Stimulated activated CD4-positive, alpha-beta T cell treated with anti-CD3 and anti-CD28 coated beads, Interleukin-1b, Interleukin-23, amount 100 ng/mL, for 24 hours (primary cell): ENCODE results near the gene DGCR2.
"Not testable (repeated sequence)": the region's sequence is repeated elsewhere in the genome, so short reads cannot be mapped to it uniquely, and the experiment has no call there.

ENCODE experiments used
- DNase-seq, 4 experiments: peaks; one replicate each; pipeline ENCODE4 v3.0.0-alpha.2; 2020; ENCODE audit warnings: low read depth in 4 of 4, low spot score in 1 of 4

The DGCR2 gene, protein sequence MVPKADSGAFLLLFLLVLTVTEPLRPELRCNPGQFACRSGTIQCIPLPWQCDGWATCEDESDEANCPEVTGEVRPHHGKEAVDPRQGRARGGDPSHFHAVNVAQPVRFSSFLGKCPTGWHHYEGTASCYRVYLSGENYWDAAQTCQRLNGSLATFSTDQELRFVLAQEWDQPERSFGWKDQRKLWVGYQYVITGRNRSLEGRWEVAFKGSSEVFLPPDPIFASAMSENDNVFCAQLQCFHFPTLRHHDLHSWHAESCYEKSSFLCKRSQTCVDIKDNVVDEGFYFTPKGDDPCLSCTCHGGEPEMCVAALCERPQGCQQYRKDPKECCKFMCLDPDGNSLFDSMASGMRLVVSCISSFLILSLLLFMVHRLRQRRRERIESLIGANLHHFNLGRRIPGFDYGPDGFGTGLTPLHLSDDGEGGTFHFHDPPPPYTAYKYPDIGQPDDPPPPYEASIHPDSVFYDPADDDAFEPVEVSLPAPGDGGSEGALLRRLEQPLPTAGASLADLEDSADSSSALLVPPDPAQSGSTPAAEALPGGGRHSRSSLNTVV

DNA sequence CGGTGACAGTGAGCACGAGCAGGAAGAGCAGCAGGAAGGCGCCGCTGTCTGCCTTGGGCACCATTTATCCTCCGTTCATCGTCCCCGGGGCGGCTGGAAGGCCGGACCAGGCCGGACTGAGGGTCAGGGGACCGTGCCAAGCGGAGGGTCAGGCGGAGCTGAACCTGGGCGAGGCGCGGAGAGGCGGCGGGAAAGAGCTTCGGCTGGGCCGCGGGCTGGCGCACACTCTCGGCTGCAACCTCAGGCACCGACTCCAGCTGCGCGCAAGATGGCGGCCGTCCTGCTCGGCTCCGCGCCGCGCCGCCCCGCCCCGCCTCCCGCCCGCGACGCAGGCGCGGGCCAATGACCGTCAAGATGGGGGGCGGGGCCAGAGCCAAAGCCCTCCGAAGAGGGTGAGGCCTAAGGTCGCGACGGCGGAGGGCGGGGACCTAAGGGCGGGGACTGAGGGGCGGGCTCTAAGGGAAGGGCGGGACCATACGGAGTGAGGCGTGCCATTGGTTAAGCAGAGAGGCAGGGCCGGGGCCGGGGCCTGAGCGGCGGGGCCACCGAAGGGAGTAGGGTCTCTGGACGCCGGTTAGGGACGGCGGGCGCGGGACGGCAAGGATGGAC is at the start of gene DGCR2:
Gene DGCR2, minus strand, starts transcription at position 270 of the 609 bp plus-strand sequence. Its CDS starts 206 bp downstream, at position 64.
- DNase-seq, result peak; percentile 93 to 96 (median 94)

DNA sequence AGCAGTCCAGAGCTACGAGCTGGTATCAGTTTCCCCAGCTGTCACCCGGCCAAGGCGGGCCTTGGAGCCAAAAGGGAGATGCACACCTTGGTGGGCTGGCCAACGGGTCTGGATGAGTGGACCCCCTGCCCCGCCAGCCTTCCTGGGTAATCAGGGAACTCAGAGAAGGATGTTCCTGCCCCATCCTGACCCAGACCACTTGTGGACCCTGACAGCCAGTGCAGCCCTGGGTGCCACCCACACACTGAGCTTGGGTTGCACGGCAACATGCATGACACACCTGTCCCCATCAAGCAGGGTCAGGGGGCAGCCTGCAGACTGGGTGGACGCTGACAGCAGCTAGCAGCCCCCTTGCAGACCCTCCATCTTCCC is 47.7 kb upstream of the DGCR2 start:
- no peak for DNase-seq

DNA sequence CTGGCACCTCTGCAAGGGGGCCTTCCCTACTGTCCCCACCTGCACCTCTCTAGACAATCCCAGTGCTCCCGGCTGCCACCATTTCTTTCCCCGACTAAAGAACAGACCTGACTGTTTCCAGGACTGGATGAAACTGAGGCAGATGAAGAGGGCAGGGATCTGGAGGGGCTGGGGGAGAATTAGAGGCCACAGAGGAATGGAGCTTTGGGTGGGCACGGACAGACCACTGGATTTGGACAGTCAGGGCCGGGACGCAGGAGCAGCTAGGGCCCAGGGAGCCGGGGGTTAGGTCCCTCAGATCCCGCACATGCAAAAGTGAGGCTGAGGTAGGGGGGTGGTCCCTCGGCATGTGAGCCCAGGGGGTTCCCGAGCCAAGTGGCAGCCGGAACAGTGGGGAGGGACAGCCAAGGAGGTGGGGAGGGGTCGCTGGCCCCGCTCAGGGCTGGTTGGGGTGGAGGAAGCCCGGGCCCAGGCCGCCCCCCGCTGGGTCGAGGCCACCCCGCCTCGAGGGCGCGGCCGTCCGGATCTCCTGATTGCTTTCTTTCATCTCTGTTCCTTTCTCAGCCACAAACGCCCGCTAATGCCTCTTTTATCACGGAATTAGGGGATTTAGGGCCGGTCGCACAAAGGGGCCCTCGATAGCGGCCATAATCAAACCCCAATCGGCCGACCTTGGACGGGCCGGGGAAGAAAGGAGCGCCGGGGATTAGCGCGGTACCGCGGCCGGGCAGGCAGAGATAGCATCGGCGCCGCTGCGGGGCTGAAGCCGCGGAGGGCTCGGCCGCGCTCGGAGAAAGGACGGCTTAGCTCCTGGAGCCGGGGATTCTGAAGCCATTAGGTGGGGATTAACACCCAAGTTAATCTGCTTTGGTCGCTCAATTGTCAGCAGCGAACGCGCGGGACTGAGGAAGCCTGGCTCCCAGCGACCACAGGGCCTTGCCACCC is 47.1 kb upstream of the DGCR2 start:
- no peak for DNase-seq

DNA sequence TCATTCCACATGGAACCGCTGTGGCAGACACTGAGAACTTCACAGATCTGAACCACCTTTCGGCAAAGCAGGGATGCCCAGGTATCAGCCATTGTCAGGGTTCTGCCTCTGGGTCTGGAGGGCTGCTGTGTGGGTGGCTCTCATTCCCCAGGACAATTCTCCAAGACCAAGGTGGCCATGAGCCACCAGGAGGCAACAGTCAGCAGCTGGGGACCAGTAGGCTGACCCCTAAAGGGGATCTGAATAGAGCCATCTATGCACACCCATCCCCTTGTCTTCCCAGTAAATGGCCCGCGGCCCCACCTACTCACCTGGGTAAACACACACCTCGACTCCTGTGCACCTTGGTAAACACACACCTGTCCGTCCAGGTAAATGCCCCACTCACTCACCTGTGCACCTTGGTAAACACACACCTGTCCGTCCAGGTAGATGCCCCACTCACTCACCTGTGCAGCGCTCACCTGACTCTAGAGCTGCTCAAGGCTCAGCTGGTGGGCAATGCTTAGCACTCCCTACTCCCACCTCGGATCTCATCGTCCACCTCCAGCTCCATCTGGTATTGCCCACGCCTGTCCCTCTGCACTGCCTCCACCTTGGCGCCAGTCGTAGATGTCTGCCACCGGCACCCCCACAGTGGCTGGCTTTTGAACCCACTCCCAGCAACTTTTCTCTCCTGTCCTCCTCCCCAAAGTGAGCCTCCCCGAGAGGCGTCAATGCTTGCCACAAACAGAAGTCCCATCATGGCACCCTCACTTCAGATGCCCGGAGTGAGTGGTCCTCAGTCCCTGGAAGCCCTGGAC is 46.1 kb upstream of the DGCR2 start:
- DNase-seq, result no peak

DNA sequence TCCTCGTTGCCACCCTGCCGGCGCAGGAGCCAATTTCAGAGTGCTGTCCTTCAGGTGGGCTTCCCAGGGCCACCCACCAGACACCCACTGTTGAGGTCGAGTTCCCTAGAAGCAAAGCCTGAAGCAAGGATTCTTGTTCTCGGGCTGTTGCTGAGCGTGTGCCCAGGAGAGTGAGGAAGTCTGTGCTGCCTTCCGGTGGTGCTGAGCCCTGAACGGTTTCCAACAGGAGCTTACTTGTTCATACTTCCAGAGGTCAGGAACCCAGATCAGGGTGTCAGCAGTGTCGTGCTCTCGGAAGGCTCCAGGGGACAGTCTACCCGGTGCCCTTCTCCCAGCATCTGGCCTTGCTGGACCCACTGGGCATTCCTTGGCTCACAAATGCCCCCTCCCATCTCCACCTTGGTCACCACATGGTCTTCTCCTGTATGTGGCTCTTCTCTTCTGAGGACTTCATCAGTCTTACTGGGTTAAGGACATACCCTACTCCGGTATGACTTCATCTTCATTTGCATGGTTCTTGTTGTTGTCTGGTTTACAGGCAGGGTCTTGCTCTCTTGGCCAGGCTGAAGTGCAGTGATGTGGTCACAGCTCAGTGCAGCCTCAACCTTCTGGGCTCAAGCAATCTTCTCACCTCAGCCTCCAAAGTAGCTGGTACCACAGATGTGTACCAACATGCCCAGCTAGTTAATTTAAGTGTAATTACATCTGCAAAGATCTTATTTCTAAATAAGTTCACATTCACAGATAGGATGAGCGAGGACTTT is 45.1 kb upstream of the DGCR2 start:
- no peak for DNase-seq

DNA sequence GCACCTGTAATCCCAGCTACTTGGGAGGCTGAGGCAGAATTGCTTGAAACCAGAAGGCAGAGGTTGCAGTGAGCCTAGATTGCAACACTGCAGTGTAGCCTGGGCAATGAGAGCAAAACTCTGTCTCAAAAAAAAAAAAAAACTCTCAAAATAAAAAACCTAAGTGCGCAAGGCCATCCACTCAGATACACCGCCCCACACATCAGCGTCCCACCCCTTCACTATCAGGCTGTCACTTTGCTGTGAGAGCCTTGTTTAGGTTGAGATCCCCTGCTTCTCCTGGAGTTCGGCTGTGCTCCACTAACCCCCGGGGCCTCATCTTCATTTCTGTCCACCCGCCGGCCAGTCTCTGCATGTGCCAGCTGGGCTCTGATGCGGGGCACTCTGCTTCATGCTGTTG is 44.2 kb upstream of the DGCR2 start:
- no peak for DNase-seq

DNA sequence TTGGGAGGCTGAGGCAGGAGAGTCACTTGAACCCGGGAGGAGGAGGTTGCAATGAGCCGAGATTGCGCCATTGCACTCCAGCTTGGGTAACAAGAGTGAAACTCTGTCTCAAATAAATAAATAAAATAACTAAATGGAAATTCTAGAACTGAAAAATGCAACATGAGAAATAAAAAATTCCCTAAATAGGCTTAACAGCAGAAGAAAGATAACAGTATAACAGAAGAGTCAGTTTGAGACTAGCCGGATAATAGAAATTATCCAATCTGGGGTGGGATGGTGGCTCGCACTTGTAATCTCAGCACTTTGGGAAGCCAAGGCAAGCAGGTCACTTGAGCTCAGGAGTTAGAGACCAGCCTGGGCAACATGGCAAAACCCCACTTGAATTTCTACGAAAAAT is 42.2 kb upstream of the DGCR2 start:
- DNase-seq, result no peak

DNA sequence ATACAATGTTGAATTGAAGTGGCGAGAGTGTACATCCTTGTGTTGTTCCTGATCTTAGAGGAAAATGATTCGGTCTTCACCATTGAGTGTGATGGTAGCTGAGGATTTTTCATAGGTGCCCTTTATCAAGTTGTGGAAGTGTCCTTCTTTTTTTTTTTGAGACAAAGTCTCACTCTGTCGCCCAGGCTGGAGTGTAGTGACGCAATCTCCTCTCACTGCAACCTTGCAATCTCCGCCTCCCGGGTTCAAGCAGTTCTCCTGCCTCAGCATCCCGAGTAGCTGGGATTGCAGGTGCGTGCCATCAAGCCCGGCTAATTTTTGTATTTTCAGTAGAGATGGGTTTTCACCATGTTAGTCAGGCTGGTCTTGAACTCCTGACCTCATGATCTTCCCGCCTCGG is 36.4 kb upstream of the DGCR2 start:
- not testable (repeated sequence) for DNase-seq

DNA sequence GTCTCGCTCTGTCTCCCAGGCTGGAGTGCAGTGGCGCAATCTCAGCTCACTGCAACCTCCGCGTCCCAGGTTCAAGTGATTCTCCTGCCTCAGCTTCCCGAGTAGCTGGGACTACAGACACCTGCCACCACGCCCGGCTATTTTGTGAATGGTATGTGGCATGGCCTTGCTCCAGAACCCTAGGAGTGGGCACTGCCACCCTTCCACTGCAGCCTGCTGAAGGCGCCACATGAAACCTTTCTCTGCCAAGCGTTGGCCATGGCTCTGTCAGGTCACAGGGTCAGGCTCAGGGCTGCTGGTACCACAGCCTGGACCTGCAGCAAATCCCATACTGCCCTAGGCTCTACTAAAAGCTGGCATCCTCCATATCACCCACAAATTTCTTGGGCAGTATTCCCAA is 33.9 kb upstream of the DGCR2 start:
- not testable (repeated sequence) for DNase-seq

DNA sequence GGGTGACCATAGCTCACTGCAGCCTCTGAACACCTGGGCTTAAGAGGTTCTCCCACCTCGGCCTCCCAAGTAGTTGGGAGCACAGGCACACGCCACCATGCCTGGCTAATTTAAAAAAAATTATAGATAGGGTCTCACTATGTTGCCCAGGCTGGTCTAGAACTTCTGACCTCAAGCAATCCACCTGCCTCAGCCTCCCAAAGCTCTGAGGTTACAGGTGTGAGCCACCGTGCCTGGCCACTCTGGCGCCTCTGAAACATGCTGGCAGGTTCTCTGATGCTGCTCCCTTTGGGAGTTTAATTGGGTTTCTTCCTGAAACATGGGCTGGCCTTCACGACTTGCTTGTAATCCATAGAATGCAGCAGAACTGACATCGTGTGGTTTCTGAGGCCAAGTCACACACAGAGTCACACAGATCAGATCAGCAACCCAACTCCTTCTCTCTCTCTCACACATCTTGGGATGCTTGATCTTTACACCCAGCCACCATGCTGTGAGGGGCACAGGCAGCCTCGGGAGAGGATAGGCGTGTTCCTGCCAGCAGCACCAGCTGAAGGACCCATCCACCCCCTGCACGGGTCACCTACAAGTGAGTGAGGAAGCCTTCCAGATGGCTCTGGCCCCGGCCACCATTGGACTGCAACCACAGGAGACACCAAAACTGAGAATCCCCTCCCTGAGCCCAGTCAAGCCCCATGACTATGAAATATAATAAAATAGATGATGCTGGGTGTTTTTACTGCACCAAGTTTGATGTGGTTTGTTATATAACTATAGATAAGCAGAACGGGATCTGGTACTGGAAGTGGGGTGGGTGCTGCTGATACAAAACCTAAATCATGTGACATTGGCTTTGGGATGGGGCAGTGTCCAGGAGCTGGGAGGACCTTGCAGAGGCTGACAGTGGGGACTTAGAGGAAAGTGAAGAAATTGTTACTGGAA is 31.0 kb upstream of the DGCR2 start:
- DNase-seq, result no peak

DNA sequence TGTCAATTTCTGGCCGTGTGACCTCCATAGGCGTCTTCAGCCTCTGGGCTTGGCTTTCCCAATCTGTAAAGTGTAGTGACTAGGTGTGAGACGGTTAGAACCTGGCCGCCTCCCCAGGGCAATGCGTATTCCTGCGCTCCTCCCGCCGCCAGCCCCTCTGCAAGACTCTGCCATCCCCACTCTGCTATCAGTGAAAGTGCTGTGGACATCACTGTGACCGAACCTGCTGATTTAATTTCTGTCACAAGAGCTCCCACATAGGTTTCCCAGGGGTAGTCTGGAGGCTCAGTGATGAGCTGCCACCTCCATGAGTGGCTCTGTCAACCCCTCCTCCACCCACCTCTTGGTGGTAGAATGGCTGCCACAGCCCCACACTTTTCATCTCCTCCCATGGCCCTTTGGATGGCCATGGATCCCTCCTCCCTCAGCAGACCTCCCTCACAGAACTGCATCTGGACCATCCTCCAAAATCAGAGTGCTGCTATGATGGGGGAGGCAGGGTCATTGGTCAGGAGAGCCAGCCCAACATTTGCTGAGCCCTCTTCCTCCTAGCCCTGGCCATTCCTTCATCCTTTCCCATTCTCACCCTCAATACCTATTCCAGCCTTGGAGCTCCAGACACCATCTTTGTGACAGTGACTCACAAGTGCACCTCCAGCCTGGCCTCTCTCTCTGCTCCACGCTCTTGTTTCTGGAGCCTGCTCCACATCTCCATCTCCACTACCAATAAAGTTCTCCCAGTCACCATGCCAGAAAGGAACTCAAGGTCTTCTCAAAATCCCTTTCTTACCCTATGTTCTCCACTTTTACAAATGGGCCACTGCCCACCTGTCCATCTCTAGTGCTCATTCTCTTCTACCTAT is 29.3 kb upstream of the DGCR2 start:
- DNase-seq, result no peak

DNA sequence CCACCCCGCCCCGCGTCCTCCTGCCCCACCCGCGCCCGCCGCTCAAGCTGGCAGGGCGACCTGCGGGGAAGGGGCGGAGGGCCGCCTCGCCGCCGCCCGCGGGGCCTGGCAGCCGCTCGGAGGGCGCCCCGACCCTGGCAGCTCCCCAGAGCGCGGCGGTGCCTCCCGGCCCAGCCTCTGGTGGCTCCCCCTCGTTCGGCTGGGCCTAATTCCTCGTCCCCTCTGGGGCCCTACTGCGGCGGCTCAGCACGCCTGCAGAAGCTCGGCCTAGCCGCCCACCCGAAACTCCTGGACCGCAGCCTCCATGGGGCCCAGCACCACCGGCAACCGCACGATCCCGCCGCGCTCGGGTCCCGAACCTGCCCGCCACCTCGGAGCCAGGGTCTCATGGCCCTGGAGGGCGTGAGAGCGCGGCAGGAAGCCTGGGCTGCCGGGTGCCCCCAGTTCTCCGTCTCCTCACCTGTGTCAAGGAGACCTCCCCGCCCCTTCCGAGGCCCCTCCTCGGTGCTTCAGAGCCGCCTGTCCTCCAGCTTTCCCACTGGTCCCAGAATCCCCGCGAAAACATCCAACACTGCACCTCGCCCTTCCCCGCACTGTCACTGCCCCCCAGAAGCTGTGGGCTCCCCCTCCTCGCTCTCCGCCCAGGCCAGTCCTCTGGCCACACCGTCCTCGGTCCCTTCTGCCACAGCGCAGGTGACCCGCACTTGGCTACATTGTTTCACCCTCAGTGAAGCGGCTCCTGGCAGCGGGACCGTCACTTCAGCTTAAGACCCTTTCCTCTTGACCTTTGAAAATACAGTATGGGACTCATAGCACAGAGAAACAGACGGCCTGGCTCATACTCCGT is 28.5 kb upstream of the DGCR2 start:
- DNase-seq, result no peak

DNA sequence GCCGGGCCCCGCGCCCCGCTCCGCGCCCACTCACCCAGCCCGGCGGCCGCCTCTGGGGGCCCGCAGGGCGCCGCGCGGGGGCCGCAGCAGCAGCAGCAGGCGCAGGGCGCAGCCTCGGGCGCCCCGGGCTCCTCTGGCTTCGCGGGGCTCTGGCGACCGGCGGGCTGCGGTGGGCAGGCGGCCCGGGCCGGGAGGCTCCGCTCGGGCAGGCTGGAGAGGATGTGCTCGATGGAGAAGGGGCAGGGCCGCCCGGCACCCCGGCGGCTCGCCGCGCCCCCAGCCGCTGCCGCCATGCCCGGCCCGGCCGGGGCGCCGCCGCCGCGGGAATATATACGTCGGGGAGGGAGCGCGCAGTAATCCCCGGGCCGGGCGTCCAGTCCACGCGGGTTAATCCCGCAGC is 27.8 kb upstream of the DGCR2 start, which contains the start of gene GSC2:
Gene GSC2, minus strand, starts transcription at position 302 of the 400 bp plus-strand sequence. Its CDS starts 9 bp downstream, at position 293.
- DNase-seq, result no peak

DNA sequence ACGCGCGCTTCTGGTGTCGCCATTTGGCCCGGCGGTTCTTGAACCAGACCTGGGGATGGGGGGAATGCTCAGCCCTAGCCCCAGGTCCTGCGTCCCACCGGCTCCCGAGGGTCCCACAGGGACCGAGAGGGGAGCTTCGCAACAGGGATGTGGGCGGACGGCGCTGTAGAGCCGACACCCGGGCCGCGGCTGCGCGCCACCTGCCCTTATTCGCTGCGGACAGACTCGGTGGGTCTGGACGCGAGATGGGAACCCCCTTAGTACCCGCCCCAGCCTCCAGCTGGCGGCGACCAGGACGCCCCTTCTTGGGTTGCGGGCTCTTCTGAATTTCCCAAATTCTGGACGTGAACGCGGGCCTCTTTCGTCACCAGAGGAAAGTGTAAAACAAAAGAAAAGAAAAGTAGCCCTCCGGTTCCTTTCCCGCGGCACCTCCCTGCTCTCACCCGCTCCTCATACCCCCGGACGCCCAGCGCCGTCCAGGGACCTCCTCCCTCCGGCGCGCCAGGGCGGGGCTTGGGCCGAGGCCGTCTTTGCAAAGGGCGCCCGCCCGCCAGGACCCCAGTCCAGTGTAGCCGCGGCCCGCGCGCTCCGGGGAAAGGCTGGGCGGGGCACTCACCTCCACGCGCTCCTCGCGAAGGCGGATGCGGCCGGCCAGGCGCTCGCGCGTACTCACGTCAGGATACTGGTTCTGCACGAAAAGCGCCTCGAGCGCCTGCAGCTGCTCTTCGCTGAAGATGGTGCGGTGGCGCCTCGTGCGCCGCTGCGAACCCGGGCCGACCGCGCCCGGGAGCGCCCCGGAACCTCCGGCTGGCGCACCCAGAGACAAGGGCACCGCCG is 27.1 kb upstream of the DGCR2 start:
- DNase-seq, result no peak

DNA sequence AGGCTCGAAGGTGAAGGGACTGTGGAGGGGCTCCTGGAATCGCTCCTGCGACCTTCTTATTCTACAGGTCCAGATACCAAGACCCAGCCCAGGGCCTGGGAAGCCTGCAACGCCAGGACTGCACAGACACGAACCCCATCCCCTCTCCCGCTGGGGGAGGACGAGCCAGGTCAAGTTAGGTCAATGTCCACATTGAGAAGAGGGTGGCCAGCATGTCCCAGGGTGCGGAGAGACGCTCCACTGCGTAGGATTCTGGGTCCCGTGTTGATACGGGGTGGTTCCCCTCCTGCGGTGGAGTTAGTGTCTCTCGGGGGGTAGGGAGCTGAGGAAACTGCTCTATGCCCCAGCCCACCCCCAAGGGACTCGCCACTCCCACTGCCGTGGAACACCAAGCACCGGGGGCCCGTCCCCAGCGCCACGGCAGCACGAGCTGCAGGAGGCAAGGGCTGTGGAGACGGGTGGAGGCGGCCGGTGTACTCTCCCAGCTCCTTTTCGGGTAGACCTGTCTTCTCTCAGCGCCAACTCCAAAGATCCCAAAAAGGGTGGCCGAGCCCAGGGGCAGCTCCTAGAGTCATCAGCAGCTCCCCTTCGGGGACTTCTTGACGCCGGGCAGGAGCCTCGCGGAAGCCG is 26.3 kb upstream of the DGCR2 start:
- no peak for DNase-seq
